Cardiac septum (tissue), 1 donor: ENCODE data around the gene C1QTNF6. TPM values are rescaled to one million over a fixed set of nuclear protein-coding genes. Genes with fewer than 3 reads are reported as not detected.

Source experiments
- DNase-seq: peaks from one replicate; pipeline ENCODE4 v3.0.0-alpha.2; 2020; ENCODE audit warnings: low spot score
- intact Hi-C: fragments of 100-400 bp; cut with DNase I; formaldehyde crosslinking; loops from one replicate; pipeline ENCODE4 v1.14.0; 2022
- total RNA-seq: library from RNA; stranded (reverse); fragmentation: NEBNext Ultra II Directional; extraction: Animal tissue kit (Norgen Biotek cat#: 25700); gene quantifications from one replicate; pipeline ENCODE4 v1.2.1, GENCODE V29; 2021
- donor health status: DM: no; HTN: no; CAD: no.

The C1QTNF6 gene
- total RNA-seq, 1 donor from 2014 or later: 2.8 TPM

- no peak for DNase-seq
- intact Hi-C loops: no loop called here
Observed at GRCh38 chr22:37224757-37225420, 36.8 kb upstream of the C1QTNF6 start.

- intact Hi-C loops: no loop called here
- no peak for DNase-seq
Observed at GRCh38 chr22:37223965-37224551, 36.0 kb upstream of the C1QTNF6 start.

- no peak for DNase-seq
- intact Hi-C loops: no loop called here
Observed at GRCh38 chr22:37222440-37222971, 34.5 kb upstream of the C1QTNF6 start.

- no peak for DNase-seq
- intact Hi-C loops: no loop called here
Observed at GRCh38 chr22:37221424-37222333, 33.6 kb upstream of the C1QTNF6 start.

GRCh38 chr22:37220543-37220981 lies 32.5 kb upstream of the C1QTNF6 start:
- intact Hi-C loops: no loop called here
- DNase-seq: no peak

GRCh38 chr22:37219533-37219932 lies 31.5 kb upstream of the C1QTNF6 start:
- DNase-seq: no peak
- intact Hi-C loops: no loop called here

GRCh38 chr22:37218771-37219411 lies 30.8 kb upstream of the C1QTNF6 start:
- no peak for DNase-seq
- intact Hi-C loops: no loop called here

GRCh38 chr22:37218399-37218770 lies 30.3 kb upstream of the C1QTNF6 start:
- DNase-seq: no peak
- intact Hi-C loops: no loop called here

GRCh38 chr22:37215890-37216289 lies 27.8 kb upstream of the C1QTNF6 start:
- intact Hi-C loops: no loop called here
- DNase-seq: no peak

- intact Hi-C loops: no loop called here
- DNase-seq: no peak
Observed at GRCh38 chr22:37214731-37215030, 26.6 kb upstream of the C1QTNF6 start.

GRCh38 chr22:37213941-37214730 lies 26.1 kb upstream of the C1QTNF6 start:
- intact Hi-C loops: no loop called here
- no peak for DNase-seq

GRCh38 chr22:37213218-37213855 lies 25.3 kb upstream of the C1QTNF6 start:
- peak; percentile 46 for DNase-seq
- intact Hi-C loops: no loop called here

- peak; percentile 73 for DNase-seq
- intact Hi-C loops: no loop called here
Observed at GRCh38 chr22:37212174-37212906, 24.3 kb upstream of the C1QTNF6 start, which contains the start of gene SSTR3. Gene SSTR3, minus strand, starts transcription at chr22:37212477. Its CDS starts 4,674 bp downstream, at chr22:37207803.

- DNase-seq: peak; percentile 27
- intact Hi-C loops: no loop called here
Observed at GRCh38 chr22:37211866-37212173, 23.8 kb upstream of the C1QTNF6 start.

- peak; percentile 67 for DNase-seq
- intact Hi-C loops: no loop called here
Observed at GRCh38 chr22:37211075-37211865, 23.2 kb upstream of the C1QTNF6 start.

GRCh38 chr22:37210041-37210803 lies 22.2 kb upstream of the C1QTNF6 start:
- intact Hi-C loops: no loop called here
- no peak for DNase-seq
